HG02970 (cell line): ENCODE measurements around the gene CALML5.

Source experiments
- ATAC-seq: cut with Tn5 transposase; IDR thresholded peaks from one replicate; pipeline ENCODE4 v1.9.1; 2021; ENCODE audit warnings: mild to moderate bottlenecking, moderate library complexity, moderate number of reproducible peaks; ENCODE audit not compliant: unreplicated experiment, low FRiP score

Gene CALML5

DNA sequence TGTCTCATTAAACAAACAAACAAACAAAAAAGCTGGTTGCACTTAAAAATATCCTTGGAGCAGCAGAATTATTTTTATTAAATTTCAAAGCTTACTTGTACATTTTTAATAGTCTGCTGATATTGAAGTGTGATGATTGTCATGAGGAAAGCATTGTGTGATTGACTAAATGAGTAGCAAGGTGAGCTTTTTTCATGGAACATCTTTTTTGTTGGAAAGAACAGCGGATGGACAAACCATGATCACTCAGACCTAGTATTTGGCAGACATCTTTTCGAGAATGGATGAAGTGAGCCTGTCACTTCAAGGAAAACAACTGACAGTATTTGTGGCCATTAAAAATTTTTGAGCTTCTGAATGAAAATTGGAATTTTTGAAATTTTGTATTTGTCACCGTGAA is 19.7 kb upstream of the CALML5 start:
- no peak for ATAC-seq

DNA sequence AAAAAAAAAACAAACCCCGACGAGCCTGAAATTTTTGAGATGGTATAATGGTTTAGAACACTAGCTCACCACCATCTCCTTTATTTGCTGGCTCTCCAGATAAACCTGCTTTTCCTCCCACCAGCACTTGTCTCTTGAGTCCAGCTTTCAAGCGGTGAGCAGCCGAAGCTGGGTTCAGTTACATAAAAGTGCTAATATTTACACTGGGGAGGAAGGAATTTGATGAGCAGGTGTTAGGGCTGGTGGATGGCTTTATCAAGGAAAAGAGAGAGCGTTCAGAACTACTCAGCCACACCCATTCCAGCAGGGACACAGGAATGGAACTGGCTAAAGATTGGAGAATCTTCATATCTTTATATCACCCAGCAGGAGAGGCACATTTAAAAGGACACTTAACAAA is 18.8 kb upstream of the CALML5 start:
- ATAC-seq = no peak

DNA sequence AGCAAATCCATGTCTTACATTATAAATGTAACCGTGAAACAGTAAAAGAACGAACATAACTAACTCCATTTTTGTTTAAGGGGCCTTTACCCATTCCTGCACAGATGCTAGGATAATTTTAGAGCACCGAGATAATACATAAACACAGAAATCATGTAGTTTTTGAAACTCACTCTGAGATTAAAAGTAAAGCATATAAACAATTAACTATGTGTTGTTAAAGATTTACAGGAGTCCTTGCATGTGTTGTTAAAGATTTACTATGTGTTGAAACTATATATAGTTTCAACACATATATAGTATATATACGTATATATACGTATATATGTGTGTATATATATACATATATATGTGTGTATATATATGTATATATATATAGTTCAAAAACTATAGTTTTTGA is 18.2 kb upstream of the CALML5 start:
- no peak for ATAC-seq

DNA sequence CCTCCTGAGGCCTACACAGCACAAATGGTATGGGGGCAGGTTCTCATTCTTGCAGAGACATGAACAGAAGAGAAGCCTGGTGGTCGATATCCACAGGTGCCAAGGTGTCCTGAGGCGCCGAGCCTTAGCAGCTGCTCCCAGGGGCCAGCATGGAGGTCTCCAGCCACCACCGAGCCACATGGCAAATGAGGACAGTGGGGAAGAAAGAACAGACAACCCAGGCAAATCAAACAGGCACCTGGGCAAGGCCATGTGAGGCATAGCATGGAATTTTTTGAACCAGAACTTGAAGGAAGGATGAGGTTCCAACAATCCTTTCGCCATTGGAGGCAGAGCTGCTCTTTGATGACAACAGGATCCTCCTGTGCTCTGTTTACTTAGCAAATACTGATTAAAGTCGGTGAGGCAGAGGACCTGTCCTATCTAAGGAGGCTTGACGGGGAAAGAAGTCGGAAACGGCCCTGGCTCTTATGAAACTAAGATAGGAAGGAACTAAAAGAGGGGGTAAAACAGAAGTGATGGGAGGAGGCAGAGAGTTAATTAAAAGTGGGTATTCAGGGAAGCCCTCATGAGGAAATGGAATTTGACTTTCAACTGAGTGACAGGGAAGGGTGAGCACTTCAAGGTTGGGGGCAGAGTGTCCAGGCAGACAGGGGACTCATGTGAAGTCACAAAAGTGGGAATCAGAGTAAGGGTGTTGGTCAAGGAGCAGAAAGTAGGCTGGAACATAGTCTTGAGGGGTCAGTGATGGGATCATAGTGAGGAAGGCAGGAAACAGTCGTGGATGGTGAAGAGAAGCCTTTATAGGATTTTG is 16.8 kb upstream of the CALML5 start:
- ATAC-seq = no peak

DNA sequence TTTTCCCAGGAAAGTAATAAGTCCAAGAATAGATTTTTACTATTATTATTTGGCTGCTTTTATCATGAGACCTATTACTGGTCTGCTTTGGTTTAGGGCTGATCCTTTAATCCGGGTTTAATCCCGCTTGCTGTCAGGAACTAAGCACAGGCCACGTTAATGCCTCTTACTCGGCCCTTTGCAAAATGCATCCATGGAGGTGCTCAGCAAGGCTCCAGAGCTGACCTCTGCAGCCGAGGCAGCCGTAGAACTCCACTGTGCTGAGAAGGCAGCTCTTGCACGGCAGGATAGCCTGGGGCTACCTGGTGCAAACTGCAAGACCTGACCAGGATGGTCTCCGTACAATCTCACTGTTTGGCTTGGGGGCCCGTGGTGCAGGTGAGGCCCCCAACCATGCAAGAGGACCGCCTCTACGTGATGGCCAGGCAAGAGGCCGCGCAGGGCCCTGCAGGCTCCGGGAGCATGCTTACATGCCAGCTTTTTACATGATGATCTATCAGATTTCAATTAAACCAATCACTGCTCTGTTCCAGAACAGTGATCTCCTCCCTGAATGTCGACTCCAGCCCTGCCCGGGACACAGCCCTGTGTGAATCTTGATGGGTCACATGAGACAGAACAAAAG is 15.0 kb upstream of the CALML5 start:
- ATAC-seq = no peak

DNA sequence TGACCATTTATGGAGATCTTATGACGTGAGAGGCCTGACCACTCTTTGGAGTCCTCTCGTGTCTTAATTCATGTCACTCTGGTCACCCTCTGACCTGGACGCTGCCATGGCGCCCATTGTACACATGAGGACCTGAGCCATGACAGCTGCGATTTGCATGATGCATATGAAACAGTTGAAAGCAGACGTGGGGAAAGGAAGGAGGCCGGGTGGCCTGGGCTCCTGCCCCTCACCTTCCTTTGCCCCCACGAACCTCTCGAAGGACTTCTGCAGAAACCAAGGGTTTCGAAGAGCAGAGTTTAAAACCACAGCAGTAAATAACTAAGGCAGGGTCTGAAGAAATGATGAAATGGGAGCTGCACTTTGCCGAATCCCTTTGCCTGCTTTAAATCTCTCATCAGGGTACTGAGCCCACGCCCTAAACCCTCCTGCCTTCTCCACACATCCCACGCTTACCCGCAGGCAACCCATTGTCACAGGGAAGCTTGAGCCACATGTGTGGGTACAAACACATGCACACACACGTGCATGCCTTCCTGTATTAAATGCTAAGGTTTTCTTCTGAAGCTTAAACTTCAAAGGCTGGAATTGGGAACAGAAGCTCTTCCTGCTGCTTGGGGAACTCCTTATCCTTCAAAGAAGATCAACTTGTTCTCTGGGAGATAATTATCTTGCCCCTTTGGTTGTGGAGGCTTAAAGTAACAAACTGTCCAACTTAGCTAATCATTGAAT is 13.7 kb upstream of the CALML5 start:
- ATAC-seq = no peak

DNA sequence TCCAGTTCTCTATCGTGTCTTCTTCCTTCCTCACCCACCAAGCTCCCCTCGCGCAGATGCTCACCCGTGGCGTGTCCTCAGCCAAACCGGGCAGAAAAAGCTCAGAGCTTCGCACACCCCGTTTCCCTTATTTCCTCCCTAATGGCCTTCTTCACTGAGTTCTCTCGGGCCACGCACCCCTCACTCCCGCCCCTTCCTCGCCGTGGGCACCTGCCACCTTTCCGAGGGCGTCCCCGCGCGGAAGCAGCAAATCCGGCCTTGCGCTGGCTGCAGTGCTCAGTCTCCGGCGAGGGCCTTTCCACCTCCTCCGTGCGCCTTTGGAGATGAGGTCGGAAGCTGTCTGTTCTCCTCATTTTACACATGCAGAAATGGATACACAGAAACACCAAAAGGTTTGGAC is 13.0 kb upstream of the CALML5 start:
- ATAC-seq = no peak

DNA sequence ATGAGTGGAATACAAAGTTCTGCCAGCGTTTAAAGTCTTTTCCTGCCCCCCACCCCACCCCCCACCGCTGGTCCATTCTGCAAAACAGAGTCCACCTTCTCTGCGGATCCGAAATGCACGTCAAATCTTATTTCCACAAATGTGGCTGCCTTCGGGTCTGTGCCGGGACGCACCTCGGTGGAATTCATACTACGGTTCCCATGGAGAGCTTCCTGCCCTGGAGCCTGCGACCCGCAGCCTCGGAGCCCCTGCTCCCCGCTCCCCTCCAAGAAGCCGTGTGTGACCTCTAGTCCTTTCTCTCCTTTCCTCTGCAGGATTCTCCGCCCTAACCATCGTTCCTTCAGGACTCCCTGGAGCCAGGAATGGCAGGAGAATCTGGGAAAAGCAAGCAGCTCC is 12.5 kb upstream of the CALML5 start:
- ATAC-seq = no peak

DNA sequence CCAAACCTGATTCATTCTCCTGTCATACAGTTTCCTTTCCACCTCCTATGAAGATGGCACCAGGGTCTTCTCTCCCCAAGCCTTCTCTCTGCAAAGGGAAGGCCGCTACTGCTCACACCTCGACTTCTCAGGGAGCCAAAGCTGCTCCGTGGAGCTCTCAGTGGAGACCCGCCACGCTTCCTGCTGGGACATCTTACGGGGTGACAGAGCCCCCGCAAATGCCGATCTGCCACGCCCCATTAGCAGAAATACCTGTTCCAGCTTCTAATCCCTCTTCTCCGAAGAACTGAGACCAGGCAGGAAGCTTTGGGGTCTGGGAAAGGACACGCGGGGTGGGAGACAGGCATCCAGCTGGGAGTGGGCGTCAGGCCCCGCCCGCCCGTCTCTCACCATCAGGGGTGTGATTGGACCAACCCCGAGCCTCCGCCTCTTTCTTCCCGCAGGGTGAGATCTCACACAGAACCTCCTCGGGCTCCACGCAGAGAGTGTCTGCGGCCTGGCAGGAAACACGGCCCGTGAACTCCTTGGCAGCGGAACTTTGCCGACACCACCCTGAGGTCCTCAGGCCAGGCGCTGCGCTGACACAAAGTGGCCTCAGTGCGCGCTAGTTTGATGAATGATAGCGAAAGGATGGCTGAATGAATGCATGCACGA is 12.0 kb upstream of the CALML5 start:
- no peak for ATAC-seq

DNA sequence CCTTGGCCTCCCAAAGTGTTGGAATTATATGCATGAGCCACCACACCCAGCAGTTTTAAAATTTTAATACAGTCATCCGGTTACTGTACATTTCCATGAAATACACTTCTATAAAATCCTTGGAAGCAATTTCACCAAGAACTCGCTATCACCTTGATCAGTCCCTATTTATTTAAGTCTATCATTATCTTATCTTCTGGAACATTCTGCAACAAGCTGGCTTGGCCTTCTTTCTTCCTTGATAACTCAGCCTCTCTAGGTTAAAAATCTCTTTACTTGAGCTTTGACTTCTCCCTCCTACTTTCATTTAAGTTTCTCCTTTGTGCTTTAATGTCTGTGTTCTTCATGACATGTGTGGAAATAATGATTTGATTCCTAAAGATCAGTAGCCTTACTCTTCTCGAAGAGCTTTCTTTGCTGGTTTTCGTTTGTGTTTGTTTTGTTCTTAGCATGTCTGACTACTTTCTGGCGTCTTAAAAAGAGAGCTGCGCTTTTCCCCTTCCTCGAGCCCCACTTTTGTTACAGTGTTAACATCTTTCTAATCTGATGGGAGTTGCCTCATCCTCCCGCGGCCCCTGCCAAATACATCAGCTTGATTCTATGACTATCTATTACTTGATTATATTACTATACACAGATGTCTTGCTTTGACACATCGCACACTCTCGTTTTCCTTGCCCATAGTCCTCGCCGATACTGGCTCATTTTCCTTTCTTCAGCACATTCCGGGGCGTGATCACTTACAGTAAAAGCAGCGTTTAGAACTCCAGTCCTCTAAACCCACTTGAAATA is 11.1 kb upstream of the CALML5 start:
- no peak for ATAC-seq

DNA sequence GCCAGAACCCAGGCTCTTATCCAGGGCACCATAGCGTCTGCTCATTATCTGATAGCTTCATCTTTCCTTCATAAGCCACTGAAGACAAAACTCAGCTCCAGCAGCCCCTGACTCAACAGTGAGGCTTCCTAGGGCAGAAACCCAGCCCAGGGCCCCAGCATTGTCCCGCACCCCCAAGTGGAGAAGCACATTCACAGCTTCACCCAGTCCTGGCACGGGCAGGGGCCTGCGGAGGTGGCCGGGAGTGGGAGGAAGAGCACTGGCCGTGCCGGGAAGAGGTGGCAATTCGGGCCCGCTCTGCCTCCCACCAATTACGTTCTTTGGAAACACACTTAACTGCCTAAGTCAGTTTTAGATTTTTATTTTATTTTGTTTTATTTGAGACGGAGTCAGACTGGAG is 10.3 kb upstream of the CALML5 start:
- ATAC-seq = no peak

DNA sequence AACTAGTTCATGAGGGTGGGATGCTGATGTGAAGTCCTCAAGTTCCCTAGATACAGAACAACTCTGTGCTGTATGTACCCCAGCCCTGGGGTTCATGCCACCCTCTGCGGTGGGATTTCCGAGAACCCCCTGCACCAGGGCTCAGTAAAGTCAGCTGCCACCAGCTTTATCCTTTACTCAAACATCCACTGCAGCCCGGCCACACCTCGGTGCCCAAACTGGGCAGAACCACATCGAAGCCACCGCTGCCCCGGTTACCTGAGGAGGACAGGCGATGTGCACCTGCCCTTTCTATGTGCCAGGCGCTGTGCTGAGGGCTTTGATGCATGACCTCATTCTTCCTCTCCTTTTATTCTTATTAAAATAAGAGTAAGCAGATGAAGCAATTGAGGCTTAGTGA is 9.9 kb upstream of the CALML5 start:
- ATAC-seq = no peak

DNA sequence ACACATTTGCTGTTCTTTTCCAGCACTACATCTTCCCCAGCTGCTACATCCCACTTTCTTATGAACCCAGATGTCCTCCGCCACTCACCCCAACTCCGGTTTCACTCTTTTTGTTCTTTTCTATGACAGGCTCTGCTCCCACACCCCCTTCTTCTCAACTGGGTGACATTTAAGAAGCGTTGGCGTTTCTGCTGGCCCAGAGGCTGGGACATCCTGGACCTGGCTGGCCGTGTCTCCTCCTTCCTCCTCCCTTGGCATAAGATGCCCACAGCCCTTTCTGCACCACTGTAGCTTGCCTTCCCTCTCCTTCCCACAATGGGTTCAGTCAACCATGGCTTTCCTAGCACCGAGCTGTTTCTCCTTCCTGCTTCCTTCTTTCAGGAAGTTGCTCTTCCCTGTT is 9.4 kb upstream of the CALML5 start:
- ATAC-seq = no peak

DNA sequence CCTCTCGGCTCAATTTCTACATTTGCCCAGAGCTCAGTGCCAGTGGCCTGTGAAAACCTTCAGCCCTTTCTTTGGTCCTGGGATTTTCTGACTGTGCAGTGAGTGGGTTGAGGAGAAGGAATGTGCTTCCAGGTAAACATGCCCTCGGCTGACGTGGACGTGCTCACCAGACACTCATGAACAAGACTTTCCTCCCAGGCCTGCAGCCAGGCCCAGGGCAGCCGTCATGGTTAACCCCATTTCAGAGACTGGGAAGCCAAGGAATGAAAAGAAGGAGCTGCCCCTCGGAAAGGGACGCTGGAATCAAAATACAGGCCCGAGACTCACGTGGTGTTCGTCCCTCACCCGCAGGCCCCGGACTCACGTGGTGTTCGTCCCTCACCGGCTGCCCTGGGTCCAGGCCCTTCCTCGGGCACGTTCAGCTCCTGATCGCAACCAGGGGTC is 8.8 kb upstream of the CALML5 start:
- ATAC-seq = no peak

DNA sequence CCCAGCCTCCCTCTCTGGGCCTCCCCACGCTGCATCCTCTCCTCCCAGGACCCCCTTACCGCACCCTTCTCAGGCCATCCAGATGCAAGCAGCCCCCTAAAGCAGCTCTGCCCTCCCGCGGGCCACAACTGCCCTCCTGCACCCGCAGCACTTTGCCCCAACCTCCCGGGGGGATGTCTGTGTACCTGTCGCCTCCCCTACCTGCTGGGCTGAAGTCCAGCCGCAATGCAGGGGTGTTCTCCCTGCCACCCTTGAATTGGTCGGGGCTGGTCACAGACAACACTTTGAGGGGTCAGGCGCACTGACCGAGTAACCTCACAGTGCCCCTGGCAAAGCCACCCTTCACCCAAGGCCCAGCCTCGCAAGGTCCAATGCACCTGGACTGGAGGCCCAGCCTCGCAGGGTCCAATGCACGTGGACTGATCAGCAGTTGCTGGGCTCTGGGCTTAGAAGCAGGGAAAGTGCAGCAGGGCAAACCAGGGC is 8.3 kb upstream of the CALML5 start:
- ATAC-seq = no peak

DNA sequence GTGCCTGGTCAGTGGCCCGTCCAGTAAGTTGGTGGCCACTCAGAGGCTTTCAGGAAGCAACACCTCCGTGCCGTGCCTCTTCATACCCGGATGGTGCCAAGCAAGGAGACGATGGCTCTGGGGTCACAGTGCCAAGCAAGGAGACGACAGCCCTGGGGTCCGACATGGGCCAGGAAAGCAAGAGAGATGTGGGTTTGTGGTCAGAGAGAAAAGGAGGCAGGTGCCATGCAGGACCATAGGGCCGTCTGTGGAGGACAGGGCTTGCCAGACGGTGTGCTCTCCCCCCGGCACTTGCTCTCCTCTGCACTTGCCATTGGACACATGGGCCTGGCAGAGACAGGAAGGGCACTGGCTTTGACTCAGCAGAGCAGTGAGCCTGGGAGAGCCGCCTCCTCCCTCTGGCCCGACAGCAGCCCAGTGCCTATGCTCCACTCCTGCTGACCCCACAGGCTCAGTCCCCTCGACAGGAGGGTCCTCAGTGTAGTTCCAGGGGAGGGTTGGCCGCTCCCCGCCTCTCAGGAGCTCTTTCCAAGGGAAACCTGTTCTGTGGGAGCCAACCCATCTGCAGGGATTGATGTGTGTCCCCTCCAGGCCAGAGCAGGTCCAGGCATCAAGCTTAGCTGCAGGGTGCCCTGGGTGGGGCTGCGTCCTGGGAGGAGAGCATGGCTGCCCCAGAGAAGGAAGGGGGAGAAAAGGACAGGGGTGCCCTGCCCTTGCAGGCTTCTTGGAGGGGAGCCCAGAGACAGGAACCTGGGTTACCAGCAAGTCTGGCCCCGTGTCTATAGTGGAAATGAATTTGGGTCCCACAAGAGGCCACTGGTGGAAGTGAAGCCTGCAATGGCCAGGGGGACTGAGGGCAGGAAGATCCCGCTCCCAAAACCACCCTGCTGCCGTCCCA is 7.6 kb upstream of the CALML5 start:
- ATAC-seq = no peak

DNA sequence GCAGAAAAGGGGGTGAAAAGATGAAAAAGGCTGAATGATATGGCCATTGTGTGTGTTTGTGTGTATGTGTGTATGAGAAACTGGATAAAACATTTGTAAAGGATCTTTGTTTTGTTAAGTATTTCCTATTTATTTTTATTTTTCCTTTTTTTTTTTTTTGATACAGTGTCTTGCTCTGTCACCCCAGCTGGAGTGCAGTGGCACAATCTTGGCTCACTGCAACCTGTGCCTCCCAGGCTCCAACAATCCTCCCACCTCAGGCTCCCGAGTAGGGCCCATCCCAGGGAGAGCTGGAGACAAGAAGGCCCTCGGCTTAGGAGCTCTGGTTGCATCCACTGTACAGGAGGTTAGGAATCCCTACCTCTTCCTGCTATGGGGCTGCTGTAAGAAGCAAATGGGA is 6.9 kb upstream of the CALML5 start:
- ATAC-seq = no peak

DNA sequence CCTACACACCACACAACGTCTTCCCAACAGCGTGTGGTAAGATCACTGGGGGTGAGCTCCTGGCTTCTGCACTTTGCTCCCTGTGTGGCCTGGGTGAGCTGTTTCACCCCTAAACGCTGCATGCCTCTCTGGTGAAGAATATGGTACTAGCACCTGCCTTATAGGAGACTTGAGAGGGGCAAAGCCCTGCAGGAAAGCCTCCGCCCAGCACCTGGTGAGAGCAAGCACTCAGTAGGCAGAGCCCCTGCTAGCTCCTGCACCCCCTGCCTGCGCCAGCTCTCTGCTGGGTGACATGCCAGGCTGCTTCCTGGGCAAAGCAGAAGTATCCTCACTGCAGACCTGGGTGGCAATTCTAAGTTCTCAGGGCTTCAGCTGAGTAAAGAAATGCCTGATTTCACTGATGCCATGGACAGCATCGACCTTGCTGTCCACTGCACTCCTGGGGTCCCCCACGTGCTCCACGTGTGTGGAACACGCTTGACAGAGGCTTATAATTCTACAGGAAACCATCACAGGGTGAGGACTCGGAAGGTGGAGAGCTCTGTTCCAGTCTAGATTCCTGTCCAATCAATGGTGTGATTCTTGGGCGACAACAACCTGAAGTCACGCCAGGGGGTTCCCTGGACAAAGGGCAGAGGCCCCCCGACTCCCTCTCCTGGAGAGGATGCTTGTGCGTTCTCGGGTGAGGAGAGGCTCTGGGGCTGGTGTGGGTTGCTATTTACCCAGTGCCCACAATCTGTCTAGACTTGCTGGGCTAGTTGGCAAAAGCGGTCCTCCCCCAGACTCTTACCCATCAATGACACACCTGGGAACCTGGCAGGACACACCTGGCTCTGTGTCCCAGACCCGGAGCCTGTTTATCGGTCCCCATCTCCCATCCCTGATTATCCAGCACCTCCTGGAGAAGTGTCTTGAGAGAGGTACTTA is 5.0 kb upstream of the CALML5 start:
- no peak for ATAC-seq
